Rectal smooth muscle tissue (tissue), 1 donor: ENCODE measurements around the gene SPAG9.

Experiments used
- H3K27ac ChIP-seq: one replicate; pipeline ENCODE4 v1.7.0; 2013; ENCODE audit warnings: low read depth, low read length, inconsistent platforms
- H3K27me3 ChIP-seq: one replicate; pipeline ENCODE4 v1.7.0; 2013; ENCODE audit warnings: low read length; ENCODE audit not compliant: control insufficient read depth, insufficient read depth
- H3K36me3 ChIP-seq: one replicate; pipeline ENCODE4 v1.7.0; 2013; ENCODE audit warnings: low read length; ENCODE audit not compliant: control insufficient read depth, insufficient read depth
- H3K4me1 ChIP-seq: one replicate; pipeline ENCODE4 v1.7.0; 2013; ENCODE audit warnings: low read length; ENCODE audit not compliant: control insufficient read depth, insufficient read depth
- H3K4me3 ChIP-seq: one replicate; pipeline ENCODE4 v1.7.0; 2013; ENCODE audit warnings: low read length
- H3K9ac ChIP-seq: one replicate; pipeline ENCODE4 v1.7.0; 2013; ENCODE audit warnings: low read length

SPAG9 gene

GRCh38 chr17:50981279-50981678, 139.4 kb downstream of the SPAG9 start:
- Histone ChIP-seq H3K4me1 (no peaks in the 10 kb centered on the region), H3K4me3 (no peak overlapping the region), H3K36me3 (peaks cover 17% of the 10 kb centered on the region), H3K27me3 (no peaks in the 10 kb centered on the region), H3K27ac (no peak overlapping the region), H3K9ac (no peak overlapping the region)

- Histone ChIP-seq H3K27me3 (no peaks in the 10 kb centered on the region), H3K36me3 (peaks cover 12% of the 10 kb centered on the region), H3K4me3 (no peak overlapping the region), H3K4me1 (no peaks in the 10 kb centered on the region), H3K27ac (no peak overlapping the region), H3K9ac (no peak overlapping the region)
Observed at GRCh38 chr17:50979524-50979927, 141.1 kb downstream of the SPAG9 start.

GRCh38 chr17:50977487-50978159, 143.0 kb downstream of the SPAG9 start:
- Histone ChIP-seq H3K9ac (no peak overlapping the region), H3K27ac (no peak overlapping the region), H3K36me3 (peaks cover 12% of the 10 kb centered on the region), H3K4me3 (no peak overlapping the region), H3K4me1 (no peaks in the 10 kb centered on the region), H3K27me3 (no peaks in the 10 kb centered on the region)

- Histone ChIP-seq H3K36me3 (peaks cover 12% of the 10 kb centered on the region), H3K27me3 (no peaks in the 10 kb centered on the region), H3K4me3 (no peak overlapping the region), H3K9ac (no peak overlapping the region), H3K27ac (no peak overlapping the region), H3K4me1 (no peaks in the 10 kb centered on the region)
Observed at GRCh38 chr17:50976951-50977472, 143.7 kb downstream of the SPAG9 start.

- no peak overlapping the region for H3K9ac ChIP-seq
- no peaks in the 10 kb centered on the region for H3K4me1 ChIP-seq
- peaks cover 15% of the 10 kb centered on the region for H3K36me3 ChIP-seq
- H3K27me3 ChIP-seq: no peaks in the 10 kb centered on the region
- H3K27ac ChIP-seq: no peak overlapping the region
- no peak overlapping the region for H3K4me3 ChIP-seq
Observed at GRCh38 chr17:50973557-50974494, 146.8 kb downstream of the SPAG9 start.

- Histone ChIP-seq H3K4me1 (no peaks in the 10 kb centered on the region), H3K9ac (no peak overlapping the region), H3K4me3 (no peak overlapping the region), H3K27ac (no peak overlapping the region), H3K27me3 (no peaks in the 10 kb centered on the region), H3K36me3 (peaks cover 10% of the 10 kb centered on the region)
Observed at GRCh38 chr17:50972577-50972976, 148.1 kb downstream of the SPAG9 start.

- Histone ChIP-seq H3K27me3 (no peaks in the 10 kb centered on the region), H3K36me3 (peaks cover 3% of the 10 kb centered on the region), H3K4me3 (no peak overlapping the region), H3K9ac (no peak overlapping the region), H3K27ac (no peak overlapping the region), H3K4me1 (no peaks in the 10 kb centered on the region)
Observed at GRCh38 chr17:50967795-50968194, 152.9 kb downstream of the SPAG9 start.

GRCh38 chr17:50966163-50966666, 154.5 kb downstream of the SPAG9 start:
- no peaks in the 10 kb centered on the region for H3K27me3 ChIP-seq
- H3K4me3 ChIP-seq: no peak overlapping the region
- no peak overlapping the region for H3K27ac ChIP-seq
- H3K4me1 ChIP-seq: no peaks in the 10 kb centered on the region
- peaks cover 3% of the 10 kb centered on the region for H3K36me3 ChIP-seq
- H3K9ac ChIP-seq: no peak overlapping the region

GRCh38 chr17:50963139-50963538, 157.5 kb downstream of the SPAG9 start:
- H3K4me1 ChIP-seq: no peaks in the 10 kb centered on the region
- H3K36me3 ChIP-seq: no peaks in the 10 kb centered on the region
- no peaks in the 10 kb centered on the region for H3K27me3 ChIP-seq
- no peak overlapping the region for H3K9ac ChIP-seq
- no peak overlapping the region for H3K4me3 ChIP-seq
- H3K27ac ChIP-seq: no peak overlapping the region

GRCh38 chr17:50961282-50962220, 159.1 kb downstream of the SPAG9 start:
- Histone ChIP-seq H3K27me3 (no peaks in the 10 kb centered on the region), H3K9ac (no peak overlapping the region), H3K4me1 (peaks cover 2% of the 10 kb centered on the region), H3K27ac (no peak overlapping the region), H3K36me3 (no peaks in the 10 kb centered on the region), H3K4me3 (no peak overlapping the region)

GRCh38 chr17:50959341-50959740, 161.3 kb downstream of the SPAG9 start:
- Histone ChIP-seq H3K36me3 (no peaks in the 10 kb centered on the region), H3K9ac (no peak overlapping the region), H3K27ac (no peak overlapping the region)

More at GRCh38 chr17:50959341-50959740, 161.3 kb downstream of the SPAG9 start:
- no peak overlapping the region for H3K4me3 ChIP-seq
- peaks cover 13% of the 10 kb centered on the region for H3K4me1 ChIP-seq
- H3K27me3 ChIP-seq: no peaks in the 10 kb centered on the region
